HEK293 (cell line): ENCODE measurements around the gene GPR3.
A peak's percentile ranks its signal among the peaks of the same experiment; 100 is the strongest.

ENCODE experiments used
- CTCF ChIA-PET: fragments of 350-600 bp; formaldehyde crosslinking; extraction: SDS; loops from one replicate; lab custom pipeline; 2021; ENCODE audit warnings: antibody characterized with exemption; lab: Yijun Ruan, JAX
- POLR2A ChIA-PET: fragments of 300-600 bp; formaldehyde crosslinking; extraction: SDS; loops from one replicate; lab custom pipeline; 2020; ENCODE audit warnings: antibody characterized with exemption, inconsistent platforms; lab: Yijun Ruan, JAX
- H3K27ac ChIP-seq: fragments of 200-500 bp; sonication (Bioruptor generic); 2 replicates; pipeline ENCODE4 v1.5.1; 2014; ENCODE audit warnings: low read depth, low read length, control low read depth, inconsistent platforms; ENCODE audit errors: extremely low read depth
- H3K36me3 ChIP-seq, 2 experiments: fragments of 200-500 bp in 1 of 2; sonication (Bioruptor generic) in 1 of 2; 1 replicate in 1 of 2; 2 replicates in 1 of 2; pipeline ENCODE4 v1.5.1; 2014 to 2017; ENCODE audit warnings: inconsistent platforms in 2 of 2, low read length in 2 of 2; ENCODE audit not compliant: control insufficient read depth in 2 of 2, insufficient read depth in 1 of 2
- H3K4me1 ChIP-seq: fragments of 200-500 bp; sonication (Bioruptor generic); 2 replicates; pipeline ENCODE4 v1.5.1; 2014; ENCODE audit warnings: mild to moderate bottlenecking, low read length, inconsistent platforms; ENCODE audit not compliant: control insufficient read depth, insufficient read depth
- H3K4me3 ChIP-seq: 2 replicates; pipeline ENCODE4 v1.5.1; 2011; ENCODE audit warnings: low read depth, mild to moderate bottlenecking, control low read depth, low read length, moderate library complexity
- H3K9me3 ChIP-seq: fragments of 200-500 bp; sonication (Bioruptor generic); 2 replicates; pipeline ENCODE4 v1.5.1; 2014; ENCODE audit warnings: low read depth, low read length, inconsistent platforms; ENCODE audit not compliant: control insufficient read depth, insufficient read depth
- BCL11B ChIP-seq: fragments of 450-650 bp; formaldehyde crosslinking; IDR thresholded peaks from 2 replicates; pipeline ENCODE4 v1.5.1; 2016; ENCODE audit warnings: low read depth, missing biosample characterization, missing genetic modification characterization
- GLI4 ChIP-seq: fragments of 450-650 bp; formaldehyde crosslinking; IDR thresholded peaks from 2 replicates; pipeline ENCODE4 v1.5.1; 2016; ENCODE audit warnings: missing biosample characterization, missing genetic modification characterization
- GLIS2 ChIP-seq: fragments of 450-650 bp; formaldehyde crosslinking; IDR thresholded peaks from 2 replicates; pipeline ENCODE4 v1.5.1; 2016; ENCODE audit warnings: missing biosample characterization, missing genetic modification characterization
- KLF8 ChIP-seq: fragments of 450-650 bp; formaldehyde crosslinking; IDR thresholded peaks from 2 replicates; pipeline ENCODE4 v1.5.1; 2016; ENCODE audit warnings: missing biosample characterization, missing genetic modification characterization
- ZFHX2 ChIP-seq: fragments of 450-650 bp; formaldehyde crosslinking; conservative IDR thresholded peaks from 2 replicates; pipeline ENCODE4 v1.5.1; 2016; ENCODE audit warnings: missing biosample characterization, missing genetic modification characterization
- ZIC2 ChIP-seq: fragments of 450-650 bp; formaldehyde crosslinking; IDR thresholded peaks from 2 replicates; pipeline ENCODE4 v1.5.1; 2016; ENCODE audit warnings: missing biosample characterization, missing genetic modification characterization
- ZNF175 ChIP-seq: fragments of 450-650 bp; formaldehyde crosslinking; IDR thresholded peaks from 2 replicates; pipeline ENCODE4 v1.5.1; 2016; ENCODE audit warnings: missing biosample characterization, missing genetic modification characterization
- ZNF600 ChIP-seq: fragments of 450-650 bp; formaldehyde crosslinking; IDR thresholded peaks from 2 replicates; pipeline ENCODE4 v1.5.1; 2016; ENCODE audit warnings: missing biosample characterization, missing genetic modification characterization
- ZNF621 ChIP-seq: fragments of 450-650 bp; formaldehyde crosslinking; IDR thresholded peaks from 2 replicates; pipeline ENCODE4 v1.5.1; 2017; ENCODE audit warnings: missing biosample characterization, missing genetic modification characterization
- ZNF654 ChIP-seq: fragments of 450-650 bp; formaldehyde crosslinking; IDR thresholded peaks from 2 replicates; pipeline ENCODE4 v1.5.1; 2016; ENCODE audit warnings: low read depth, missing biosample characterization, missing genetic modification characterization
- ZNF76 ChIP-seq: fragments of 450-650 bp; formaldehyde crosslinking; IDR thresholded peaks from 2 replicates; pipeline ENCODE4; 2016; ENCODE audit warnings: low read depth, missing biosample characterization, missing genetic modification characterization, borderline replicate concordance
- ZSCAN16 ChIP-seq: fragments of 450-650 bp; formaldehyde crosslinking; IDR thresholded peaks from 2 replicates; pipeline ENCODE4 v1.5.1; 2016; ENCODE audit warnings: missing biosample characterization, missing genetic modification characterization
- ZSCAN23 ChIP-seq: fragments of 450-650 bp; formaldehyde crosslinking; IDR thresholded peaks from 2 replicates; pipeline ENCODE4 v1.5.1; 2016; ENCODE audit warnings: missing biosample characterization, missing genetic modification characterization
- TF ChIP-seq, protein P1 (sequence below): fragments of 450-650 bp; formaldehyde crosslinking; IDR thresholded peaks from 2 replicates; pipeline ENCODE4 v1.5.1; 2017; ENCODE audit warnings: missing biosample characterization, mild to moderate bottlenecking, missing genetic modification characterization, moderate library complexity
- TF ChIP-seq, protein P2 (sequence below): IDR thresholded peaks from 2 replicates; pipeline ENCODE4 v1.6.1; 2011; ENCODE audit warnings: mild to moderate bottlenecking, low read depth, low read length, borderline replicate concordance

Gene GPR3

DNA sequence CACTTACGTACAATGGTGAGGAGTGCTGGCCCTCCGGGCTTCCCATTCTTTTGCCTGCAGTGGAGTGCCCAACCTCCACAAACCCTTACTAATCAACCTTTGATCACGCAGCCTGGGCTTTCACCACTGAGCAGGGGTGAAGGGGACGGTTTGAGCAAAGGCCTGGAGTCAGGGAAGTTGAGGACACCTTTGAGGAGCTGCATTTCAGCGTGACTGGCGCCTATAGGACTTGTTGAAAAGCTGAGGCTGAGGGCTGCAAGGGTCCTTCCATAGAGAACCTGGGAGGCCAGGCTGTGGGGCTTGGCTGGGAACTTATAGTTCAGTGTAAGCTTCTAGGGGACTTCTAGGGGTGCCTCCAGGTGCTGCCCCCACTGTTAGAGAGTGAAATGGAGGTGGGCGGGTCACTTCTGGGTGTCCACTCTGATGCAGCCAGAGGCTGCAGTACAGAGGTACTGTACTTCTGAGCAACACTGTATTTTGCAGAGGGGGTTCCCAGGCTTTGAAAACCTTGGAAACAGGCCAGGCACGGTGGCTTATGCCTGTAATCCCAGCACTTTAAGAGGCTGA lies 40.8 kb upstream of the GPR3 start:
- H3K9me3 ChIP-seq = no peaks in the 10 kb centered on the region
- H3K27ac ChIP-seq = no peak overlapping the region
- peaks cover 4% of the 10 kb centered on the region for H3K4me1 ChIP-seq
- TF ChIP-seq, protein P1, sequence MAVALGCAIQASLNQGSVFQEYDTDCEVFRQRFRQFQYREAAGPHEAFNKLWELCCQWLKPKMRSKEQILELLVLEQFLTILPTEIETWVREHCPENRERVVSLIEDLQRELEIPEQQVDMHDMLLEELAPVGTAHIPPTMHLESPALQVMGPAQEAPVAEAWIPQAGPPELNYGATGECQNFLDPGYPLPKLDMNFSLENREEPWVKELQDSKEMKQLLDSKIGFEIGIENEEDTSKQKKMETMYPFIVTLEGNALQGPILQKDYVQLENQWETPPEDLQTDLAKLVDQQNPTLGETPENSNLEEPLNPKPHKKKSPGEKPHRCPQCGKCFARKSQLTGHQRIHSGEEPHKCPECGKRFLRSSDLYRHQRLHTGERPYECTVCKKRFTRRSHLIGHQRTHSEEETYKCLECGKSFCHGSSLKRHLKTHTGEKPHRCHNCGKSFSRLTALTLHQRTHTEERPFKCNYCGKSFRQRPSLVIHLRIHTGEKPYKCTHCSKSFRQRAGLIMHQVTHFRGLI = peak; percentile 87
- TF ChIP-seq ZNF76 (tag by site-specific recombination) (no peak), ZIC2 (tag by site-specific recombination) (no peak), GLIS2 (tag by site-specific recombination) (0 out of 2 replicates have a peak, but pooled peaks have one; percentile 24), ZNF175 (tag by site-specific recombination) (no peak)
- TF ChIP-seq, all 188 proteins: peak for 2
- Histone ChIP-seq H3K4me3 (no peak overlapping the region), H3K36me3 (peaks cover 0 to 31% of the 10 kb centered on the region in 2 experiments; a peak in 1 of 3 replicates)
- ChIA-PET POLR2A (no interaction called here), CTCF (interaction anchor here (7.8 kb wide), 1 partner anchor 15 kb away, joined by 84 read pairs; the partner anchor contains the start of gene MAP3K6)

DNA sequence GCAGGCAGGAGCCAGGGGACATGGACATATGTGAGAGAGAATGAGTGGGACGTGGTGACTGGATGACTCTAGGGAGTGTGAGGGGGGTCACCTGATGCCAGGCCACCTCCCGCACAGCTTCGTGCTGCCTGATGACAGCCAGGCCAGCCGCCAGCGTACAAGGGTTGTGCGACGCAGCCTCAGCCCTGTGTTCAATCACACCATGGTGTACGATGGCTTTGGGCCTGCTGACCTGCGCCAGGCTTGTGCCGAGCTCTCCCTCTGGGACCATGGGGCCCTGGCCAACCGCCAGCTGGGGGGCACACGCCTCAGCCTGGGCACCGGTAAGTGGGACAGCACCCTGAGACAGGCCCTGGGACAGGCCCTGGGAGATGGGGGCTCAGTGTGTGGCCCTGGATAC lies 39.3 kb upstream of the GPR3 start:
- Histone ChIP-seq H3K4me1 (peaks cover 4% of the 10 kb centered on the region), H3K9me3 (no peaks in the 10 kb centered on the region), H3K27ac (no peak overlapping the region), H3K36me3 (peaks cover 0 to 33% of the 10 kb centered on the region in 2 experiments; a peak in 1 of 3 replicates), H3K4me3 (no peak overlapping the region)
- TF ChIP-seq ZNF600 (peak; percentile 28; the same call in 1 of the 2 replicates), GLI4 (no peak)
- ChIA-PET POLR2A (interaction anchor here (1.7 kb wide), 1 partner anchor 12 kb away, joined by 8 read pairs; no protein-coding TSS in a partner anchor), CTCF (interaction anchor here (0.6 to 7.8 kb wide), 5 partner anchors 9 to 310 kb away, joined by 3 to 84 read pairs (median 4); partner anchors contain the start of gene MAP3K6)

DNA sequence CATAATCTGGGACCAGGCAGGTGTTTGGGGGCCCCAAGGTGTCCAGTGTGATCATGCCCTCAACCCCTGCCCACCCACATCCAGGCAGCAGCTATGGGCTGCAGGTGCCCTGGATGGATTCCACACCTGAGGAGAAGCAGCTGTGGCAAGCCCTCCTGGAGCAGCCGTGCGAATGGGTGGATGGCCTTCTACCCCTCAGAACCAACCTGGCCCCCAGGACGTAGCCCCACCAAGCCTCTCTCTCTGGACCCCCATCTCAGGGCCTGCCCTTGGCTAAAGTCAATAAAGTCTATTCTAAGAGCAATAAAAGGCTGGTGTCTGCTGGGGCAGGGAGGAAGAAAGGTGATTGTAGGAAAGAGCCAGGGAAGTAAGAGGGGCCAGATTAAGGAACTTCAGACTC lies 38.8 kb upstream of the GPR3 start:
- POLR2A ChIA-PET = interaction anchor here (0.6 to 1.7 kb wide), 2 partner anchors 12 to 279 kb away, joined by 3 to 8 read pairs; no protein-coding TSS in a partner anchor
- Histone ChIP-seq H3K27ac (no peak overlapping the region), H3K4me3 (no peak overlapping the region), H3K36me3 (peaks cover 0 to 37% of the 10 kb centered on the region in 2 experiments; a peak in 1 of 3 replicates), H3K9me3 (no peaks in the 10 kb centered on the region), H3K4me1 (peaks cover 4% of the 10 kb centered on the region)
- CTCF ChIA-PET = interaction anchor here (0.6 to 7.8 kb wide), 7 partner anchors 9 to 219 kb away, joined by 3 to 84 read pairs (median 4); partner anchors contain the start of gene MAP3K6
- TF ChIP-seq ZNF76 (tag by site-specific recombination) (no peak), ZNF654 (tag by site-specific recombination) (no peak), BCL11B (tag by site-specific recombination) (no peak), ZNF621 (tag by site-specific recombination) (no peak), ZSCAN23 (tag by site-specific recombination) (no peak), ZFHX2 (tag by site-specific recombination) (no peak), ZSCAN16 (tag by site-specific recombination) (no peak), KLF8 (tag by site-specific recombination) (no peak)
- TF ChIP-seq, protein P2, sequence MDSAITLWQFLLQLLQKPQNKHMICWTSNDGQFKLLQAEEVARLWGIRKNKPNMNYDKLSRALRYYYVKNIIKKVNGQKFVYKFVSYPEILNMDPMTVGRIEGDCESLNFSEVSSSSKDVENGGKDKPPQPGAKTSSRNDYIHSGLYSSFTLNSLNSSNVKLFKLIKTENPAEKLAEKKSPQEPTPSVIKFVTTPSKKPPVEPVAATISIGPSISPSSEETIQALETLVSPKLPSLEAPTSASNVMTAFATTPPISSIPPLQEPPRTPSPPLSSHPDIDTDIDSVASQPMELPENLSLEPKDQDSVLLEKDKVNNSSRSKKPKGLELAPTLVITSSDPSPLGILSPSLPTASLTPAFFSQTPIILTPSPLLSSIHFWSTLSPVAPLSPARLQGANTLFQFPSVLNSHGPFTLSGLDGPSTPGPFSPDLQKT = no peak
